Astrocyte of the cerebellum (primary cell): ENCODE data around the gene MARCHF4.

ENCODE experiments used
- DNase-seq: peaks from one replicate; pipeline ENCODE4 v3.0.0-alpha.2; 2011; ENCODE audit warnings: low read depth
- H3K4me3 ChIP-seq: 2 replicates; pipeline ENCODE4 v1.5.1; 2011; ENCODE audit warnings: mild to moderate bottlenecking, low read depth, low read length, moderate library complexity
- in situ Hi-C: cut with HindIII; loops from 2 replicates; pipeline ENCODE4 v1.10.0; 2017; ENCODE audit warnings: low sequenced_read_pairs
- TF ChIP-seq, protein P1 (sequence below): IDR thresholded peaks from 2 replicates; pipeline ENCODE4 v1.5.1; 2012; ENCODE audit warnings: low read length, low read depth, moderate library complexity, mild to moderate bottlenecking; ENCODE audit errors: missing control alignments

The MARCHF4 gene

DNA sequence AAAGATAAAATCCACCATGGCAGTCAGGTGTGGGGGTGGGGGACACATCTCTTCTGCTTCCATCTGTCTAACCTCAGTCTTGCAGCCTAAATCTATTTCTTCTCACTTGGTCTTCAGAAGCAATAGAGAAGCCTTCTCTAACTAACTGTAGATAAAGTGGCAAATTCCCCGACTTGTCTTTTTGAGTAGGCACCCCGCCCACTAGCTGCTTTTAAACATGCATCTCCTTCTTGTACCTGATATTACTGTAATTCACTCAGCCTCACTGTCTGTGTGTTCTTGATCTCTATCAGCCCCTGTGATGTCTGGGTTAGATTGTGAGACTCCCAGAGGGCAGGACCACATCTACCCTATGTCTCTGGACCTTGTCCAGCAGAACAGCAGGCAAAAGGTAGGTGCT, 6.8 kb downstream of the MARCHF4 start:
- in situ Hi-C loops = no loop called here
- no peak overlapping the region for H3K4me3 ChIP-seq
- TF ChIP-seq, protein P1, sequence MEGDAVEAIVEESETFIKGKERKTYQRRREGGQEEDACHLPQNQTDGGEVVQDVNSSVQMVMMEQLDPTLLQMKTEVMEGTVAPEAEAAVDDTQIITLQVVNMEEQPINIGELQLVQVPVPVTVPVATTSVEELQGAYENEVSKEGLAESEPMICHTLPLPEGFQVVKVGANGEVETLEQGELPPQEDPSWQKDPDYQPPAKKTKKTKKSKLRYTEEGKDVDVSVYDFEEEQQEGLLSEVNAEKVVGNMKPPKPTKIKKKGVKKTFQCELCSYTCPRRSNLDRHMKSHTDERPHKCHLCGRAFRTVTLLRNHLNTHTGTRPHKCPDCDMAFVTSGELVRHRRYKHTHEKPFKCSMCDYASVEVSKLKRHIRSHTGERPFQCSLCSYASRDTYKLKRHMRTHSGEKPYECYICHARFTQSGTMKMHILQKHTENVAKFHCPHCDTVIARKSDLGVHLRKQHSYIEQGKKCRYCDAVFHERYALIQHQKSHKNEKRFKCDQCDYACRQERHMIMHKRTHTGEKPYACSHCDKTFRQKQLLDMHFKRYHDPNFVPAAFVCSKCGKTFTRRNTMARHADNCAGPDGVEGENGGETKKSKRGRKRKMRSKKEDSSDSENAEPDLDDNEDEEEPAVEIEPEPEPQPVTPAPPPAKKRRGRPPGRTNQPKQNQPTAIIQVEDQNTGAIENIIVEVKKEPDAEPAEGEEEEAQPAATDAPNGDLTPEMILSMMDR = no peak
- no peak for DNase-seq

GRCh38 chr2:216363221-216363620, 9.1 kb downstream of the MARCHF4 start:
- in situ Hi-C loops = no loop called here
- H3K4me3 ChIP-seq = no peak overlapping the region
- TF ChIP-seq, protein P1 = no peak
- DNase-seq = no peak

DNA sequence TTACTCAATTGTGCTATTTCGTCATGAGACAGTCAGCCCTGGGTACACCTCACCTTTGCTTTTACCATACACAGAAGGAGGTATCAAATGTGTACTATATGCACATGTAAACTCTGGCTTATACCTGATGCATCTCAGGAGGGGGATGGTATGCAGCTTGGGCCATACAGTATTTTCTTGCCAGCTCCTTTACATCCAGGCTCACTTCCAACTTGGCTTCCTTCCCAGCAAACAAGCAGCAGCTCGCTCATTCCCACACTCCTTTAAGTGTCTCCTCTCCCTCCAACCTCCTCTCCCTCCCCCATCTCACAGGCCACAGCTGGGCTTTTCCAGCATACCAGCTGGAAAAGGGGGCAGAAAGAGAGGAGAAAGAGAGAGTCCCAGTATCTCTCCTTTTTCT, 9.6 kb downstream of the MARCHF4 start:
- no peak overlapping the region for H3K4me3 ChIP-seq
- in situ Hi-C loops = no loop called here

GRCh38 chr2:216355711-216356110, 16.6 kb downstream of the MARCHF4 start:
- H3K4me3 ChIP-seq = no peak overlapping the region
- no peak for DNase-seq
- in situ Hi-C loops = no loop called here
- TF ChIP-seq, protein P1 = no peak

More for the DNA sequence above, 9.6 kb downstream of the MARCHF4 start:
- TF ChIP-seq, protein P1 = no peak
- DNase-seq = peak; percentile 54

DNA sequence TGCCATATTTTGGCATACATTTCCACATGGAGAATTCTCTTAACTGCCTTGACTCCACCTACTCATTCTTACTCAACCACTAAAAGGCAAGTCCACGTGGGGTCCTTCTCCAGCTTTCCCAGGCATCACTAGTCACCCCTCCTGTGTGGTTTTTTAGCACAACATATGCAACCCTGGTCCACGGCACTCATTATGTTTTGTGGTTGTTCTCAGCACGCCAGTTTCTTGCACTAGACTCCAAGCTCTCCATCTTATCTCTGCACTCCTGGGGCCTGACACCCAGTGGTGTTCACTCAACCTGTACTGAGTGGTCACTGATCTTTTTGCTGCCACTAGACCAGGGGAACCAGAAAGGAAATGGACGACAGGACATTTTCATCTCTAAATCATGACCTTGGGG, 18.0 kb downstream of the MARCHF4 start:
- no peak for DNase-seq
- H3K4me3 ChIP-seq = no peak overlapping the region
- TF ChIP-seq, protein P1 = no peak
- in situ Hi-C loops = no loop called here

GRCh38 chr2:216352653-216353270, 19.5 kb downstream of the MARCHF4 start:
- in situ Hi-C loops = no loop called here
- no peak for DNase-seq
- TF ChIP-seq, protein P1 = no peak

More at GRCh38 chr2:216352653-216353270, 19.5 kb downstream of the MARCHF4 start:
- H3K4me3 ChIP-seq = no peak overlapping the region
